Omental fat pad (tissue), 4 donors: ENCODE data around the gene SLC25A45. TPM values are rescaled to one million over a fixed set of nuclear protein-coding genes. Genes with fewer than 3 reads are reported as not detected.
"Not testable (repeated sequence)": the region's sequence is repeated elsewhere in the genome, so short reads cannot be mapped to it uniquely, and the experiment has no call there.

Source experiments
- ATAC-seq: fragments of 150-250 bp; one replicate; pipeline ENCODE4 v1.9.1; 2016; ENCODE audit warnings: mild to moderate bottlenecking, moderate library complexity; ENCODE audit not compliant: low FRiP score
- DNase-seq: peaks from one replicate; pipeline ENCODE4 v3.0.0-alpha.2; 2019; ENCODE audit warnings: low spot score
- CTCF ChIP-seq, 3 donors: fragments of 450-650 bp; IDR thresholded peaks; one replicate each; pipeline ENCODE4 v1.5.1; 2016 to 2017; ENCODE audit warnings: antibody characterized with exemption in 3 of 3, mild to moderate bottlenecking in 3 of 3, moderate library complexity in 2 of 3
- total RNA-seq, 4 donors: library from RNA; depleted of rRNA; stranded (reverse); fragments of >200 nt; gene quantifications; one replicate each; pipeline ENCODE4 v1.1.0, GENCODE V29; 2016

SLC25A45 gene
- total RNA-seq, 4 donors from 2014 or later = 4.1 to 9.2 (median 6.0) TPM

- ATAC-seq (no peak), DNase-seq (no peak)
- no peak for TF ChIP-seq CTCF (IDR thresholded peaks at IDR 0.05)
Measured at GRCh38 chr11:65351511-65351910, 30.9 kb downstream of the SLC25A45 start.

DNA sequence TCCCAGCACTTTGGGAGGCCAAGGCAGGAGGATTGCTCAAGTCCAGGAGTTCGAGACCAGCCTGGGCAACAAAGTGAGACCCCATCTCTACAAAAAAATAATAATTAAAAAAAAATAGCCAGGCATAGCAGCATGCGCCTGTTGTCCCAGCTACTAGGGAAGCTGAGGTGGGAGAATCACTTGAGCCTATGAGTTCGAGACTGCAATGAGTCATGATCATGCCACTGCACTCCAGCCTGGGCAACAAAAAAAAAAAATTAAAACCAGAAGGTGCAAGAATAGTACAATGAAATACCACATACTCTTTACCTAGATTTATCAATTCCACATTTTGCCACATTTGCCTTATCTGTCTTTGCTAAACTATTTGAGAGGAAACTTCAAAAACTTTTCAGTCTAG lies 40.6 kb downstream of the SLC25A45 start:
- ATAC-seq (no peak), DNase-seq (no peak)
- no peak for TF ChIP-seq CTCF (IDR thresholded peaks at IDR 0.05)

DNA sequence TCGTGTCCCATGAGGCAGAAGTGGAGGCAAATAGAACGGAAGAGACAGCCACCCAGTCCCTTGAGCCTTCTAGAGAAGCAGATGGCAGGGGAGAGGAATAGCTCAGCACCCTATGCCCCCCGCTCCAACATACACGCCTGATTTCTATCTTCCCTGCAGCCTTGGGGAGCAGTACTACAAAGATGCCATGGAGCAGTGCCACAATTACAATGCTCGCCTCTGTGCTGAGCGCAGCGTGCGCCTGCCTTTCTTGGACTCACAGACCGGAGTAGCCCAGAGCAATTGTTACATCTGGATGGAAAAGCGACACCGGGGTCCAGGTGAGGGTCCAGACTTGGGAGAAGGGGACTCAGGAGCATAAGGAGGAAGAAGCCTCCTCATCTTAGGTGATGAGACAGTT lies 42.2 kb downstream of the SLC25A45 start:
- TF ChIP-seq CTCF (IDR thresholded peaks at IDR 0.05) = no peak
- ATAC-seq (no peak), DNase-seq (no peak)

GRCh38 chr11:65338676-65339075 lies 43.8 kb downstream of the SLC25A45 start:
- no peak for TF ChIP-seq CTCF (IDR thresholded peaks at IDR 0.05)
- DNase-seq (no peak), ATAC-seq (no peak)

DNA sequence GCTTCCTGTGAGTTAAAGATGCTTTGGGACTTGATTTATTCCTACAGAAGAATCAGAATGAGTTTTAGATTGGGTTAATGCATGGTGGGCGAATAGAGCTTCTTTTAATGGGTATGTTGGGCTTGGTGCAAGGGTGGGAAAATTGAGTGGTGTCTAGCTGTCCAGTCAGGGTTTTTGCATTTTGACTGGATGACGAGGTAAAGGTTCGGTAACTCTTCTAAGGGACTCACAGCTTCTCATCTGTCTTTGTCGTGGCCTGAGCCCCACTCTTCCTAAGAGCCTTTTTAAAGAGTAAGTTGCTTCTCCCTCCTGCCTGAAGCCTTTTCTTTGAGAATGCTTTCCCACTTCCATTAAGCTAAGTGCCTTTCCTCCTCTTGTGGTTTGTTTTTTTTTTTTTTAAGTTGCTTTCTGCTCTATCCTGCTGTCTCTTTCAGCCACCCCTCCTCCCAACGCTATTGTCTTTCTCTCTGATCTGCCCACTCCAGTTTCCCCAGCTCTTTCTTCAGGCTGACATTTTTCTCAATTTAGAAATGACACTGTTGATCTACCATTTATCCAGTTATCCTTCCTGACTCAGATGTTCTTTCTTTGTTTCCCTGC lies 47.6 kb downstream of the SLC25A45 start:
- ATAC-seq (no peak), DNase-seq (no peak)
- no peak for TF ChIP-seq CTCF (IDR thresholded peaks at IDR 0.05)

DNA sequence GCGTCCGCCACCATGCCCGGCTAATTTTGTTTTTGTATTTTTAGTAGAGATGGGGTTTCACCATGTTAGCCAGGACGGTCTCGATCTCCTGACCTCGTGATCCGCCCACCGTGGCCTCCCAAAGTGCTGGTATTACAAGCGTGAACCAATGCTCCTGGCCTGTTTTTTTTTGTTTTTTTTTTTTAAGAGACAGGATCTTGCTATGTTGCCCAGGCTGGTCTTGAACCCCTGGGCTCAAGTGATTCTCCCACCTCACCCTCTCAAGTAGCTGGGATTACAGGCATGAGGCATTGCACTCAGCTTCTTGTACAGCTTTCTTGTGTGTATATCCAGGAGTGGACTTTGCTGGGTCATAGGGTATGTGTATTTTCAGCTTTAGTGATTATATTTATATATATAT lies 49.9 kb downstream of the SLC25A45 start:
- ATAC-seq, DNase-seq: not testable (repeated sequence)

- TF ChIP-seq CTCF (IDR thresholded peaks at IDR 0.05) = no peak
Measured at GRCh38 chr11:65330544-65330943, 51.9 kb downstream of the SLC25A45 start.

More at GRCh38 chr11:65330544-65330943, 51.9 kb downstream of the SLC25A45 start:
- ATAC-seq (no peak), DNase-seq (no peak)
